Middle frontal gyrus (tissue), 1 donor: Measurements from ENCODE around the gene ULK1.
"Not testable (repeated sequence)": the region's sequence is repeated elsewhere in the genome, so short reads cannot be mapped to it uniquely, and the experiment has no call there.

Source experiments
- DNase-seq: peaks from one replicate; pipeline ENCODE4 v3.0.0-alpha.2; 2015; ENCODE audit warnings: low spot score; ENCODE audit errors: extremely low spot score

The ULK1 gene

GRCh38 chr12:131861261-131862083, 33.0 kb upstream of the ULK1 start:
- no peak for DNase-seq

GRCh38 chr12:131862084-131862441, 32.4 kb upstream of the ULK1 start:
- DNase-seq: no peak

DNA sequence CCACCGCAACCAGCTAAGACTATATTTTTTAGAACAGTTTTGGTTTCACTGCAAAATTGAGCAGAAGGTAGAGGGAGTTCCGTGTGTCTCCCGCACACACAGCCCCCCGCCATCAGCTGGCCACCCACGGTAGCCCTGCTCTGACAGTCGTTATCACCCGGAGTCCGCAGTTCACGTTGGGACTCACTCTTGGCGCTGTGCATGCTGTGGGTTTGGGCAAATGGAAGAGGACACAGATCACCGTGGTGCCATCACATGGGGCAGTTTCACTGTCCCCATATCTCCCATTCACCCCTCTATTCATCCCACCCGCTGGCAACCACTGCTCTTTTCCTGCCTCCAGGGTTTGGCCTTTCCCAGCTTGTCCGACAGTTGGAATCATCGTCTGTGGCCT, 31.8 kb upstream of the ULK1 start:
- DNase-seq: no peak

DNA sequence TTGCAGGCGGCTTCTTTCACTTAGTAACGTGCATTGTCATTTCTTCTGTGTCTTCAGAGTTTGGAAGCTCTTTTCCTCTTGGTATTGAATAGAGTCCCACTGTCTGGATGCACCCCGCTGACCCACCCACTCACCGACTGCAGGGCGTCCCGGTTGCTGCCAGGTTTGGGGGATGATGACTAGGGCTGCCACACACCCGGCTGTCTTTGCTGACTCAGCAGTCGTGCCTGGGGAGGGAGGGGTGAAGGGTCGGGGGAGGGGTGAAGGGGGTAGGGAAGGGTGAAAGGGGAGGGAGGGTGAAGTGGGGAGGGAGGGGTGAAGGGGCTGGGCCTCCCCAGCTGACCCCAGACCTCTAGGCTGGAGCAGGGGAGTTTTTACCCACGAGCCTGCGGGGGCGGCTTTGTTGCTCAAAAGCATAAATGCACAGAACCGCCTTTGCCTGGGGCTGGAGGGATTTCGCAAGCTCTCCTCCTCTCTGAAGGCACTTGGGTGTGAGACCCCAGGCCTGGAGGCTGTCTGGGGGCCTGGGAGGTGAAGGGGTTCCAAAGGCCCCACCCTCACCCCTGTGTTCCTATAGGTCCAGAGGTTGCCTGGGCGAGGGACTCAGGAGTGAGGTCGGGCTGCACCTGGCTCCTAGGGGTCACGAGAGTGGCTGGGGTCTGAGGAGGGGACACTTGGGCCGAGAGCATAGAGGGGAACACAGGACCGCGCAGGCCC, 31.3 kb upstream of the ULK1 start:
- no peak for DNase-seq

DNA sequence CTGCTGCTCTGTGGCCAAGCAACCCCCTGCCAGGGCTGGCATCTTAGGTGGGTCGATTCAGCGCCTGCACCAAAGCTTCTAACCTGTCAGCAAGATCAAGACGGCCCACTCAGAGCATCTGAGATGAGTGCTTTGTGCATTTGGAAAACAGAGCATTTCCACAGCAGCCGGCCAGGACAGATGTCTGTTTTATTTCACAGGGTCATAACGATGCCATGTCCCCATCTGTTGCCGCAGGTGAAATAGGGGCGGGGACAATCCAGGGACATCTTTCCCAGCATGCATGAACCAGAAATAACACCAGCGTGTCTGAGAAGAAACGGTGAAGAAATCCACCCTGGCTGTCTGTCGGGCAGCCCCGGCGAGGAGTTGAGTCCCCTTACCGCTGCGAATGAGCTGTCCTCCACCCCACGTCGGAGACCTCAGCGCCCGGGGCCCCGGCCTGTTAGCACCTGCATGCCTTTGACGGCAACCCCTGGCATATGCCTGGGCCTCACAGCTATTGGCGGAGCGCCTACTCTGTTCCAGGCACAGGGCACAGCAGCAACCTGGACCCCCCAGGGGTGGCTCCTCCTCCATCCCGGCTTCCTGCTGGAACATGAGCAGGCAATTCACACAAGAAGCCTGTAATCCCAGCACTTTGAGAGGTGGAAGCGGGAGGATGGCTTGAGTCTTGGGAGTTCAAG, 30.6 kb upstream of the ULK1 start:
- no peak for DNase-seq

DNA sequence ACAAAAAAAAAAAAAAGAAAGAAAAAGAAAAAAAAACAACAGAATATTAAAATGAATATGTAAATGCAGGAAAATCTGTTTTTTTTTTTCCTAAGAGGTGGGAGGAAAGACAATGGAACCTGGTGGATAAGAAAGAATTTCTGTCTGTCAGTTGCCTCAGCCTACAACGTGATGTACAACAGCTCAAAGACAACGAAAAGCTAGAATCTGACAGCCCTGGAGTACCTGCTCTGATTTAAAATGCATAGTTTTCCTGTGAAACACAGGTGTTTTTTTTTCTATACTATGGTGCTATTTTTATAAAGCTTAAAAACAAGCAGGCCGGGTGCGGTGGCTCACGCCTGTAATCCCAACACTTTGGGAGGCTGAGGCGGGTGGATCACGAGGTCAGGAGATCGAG, 30.0 kb upstream of the ULK1 start:
- no peak for DNase-seq

DNA sequence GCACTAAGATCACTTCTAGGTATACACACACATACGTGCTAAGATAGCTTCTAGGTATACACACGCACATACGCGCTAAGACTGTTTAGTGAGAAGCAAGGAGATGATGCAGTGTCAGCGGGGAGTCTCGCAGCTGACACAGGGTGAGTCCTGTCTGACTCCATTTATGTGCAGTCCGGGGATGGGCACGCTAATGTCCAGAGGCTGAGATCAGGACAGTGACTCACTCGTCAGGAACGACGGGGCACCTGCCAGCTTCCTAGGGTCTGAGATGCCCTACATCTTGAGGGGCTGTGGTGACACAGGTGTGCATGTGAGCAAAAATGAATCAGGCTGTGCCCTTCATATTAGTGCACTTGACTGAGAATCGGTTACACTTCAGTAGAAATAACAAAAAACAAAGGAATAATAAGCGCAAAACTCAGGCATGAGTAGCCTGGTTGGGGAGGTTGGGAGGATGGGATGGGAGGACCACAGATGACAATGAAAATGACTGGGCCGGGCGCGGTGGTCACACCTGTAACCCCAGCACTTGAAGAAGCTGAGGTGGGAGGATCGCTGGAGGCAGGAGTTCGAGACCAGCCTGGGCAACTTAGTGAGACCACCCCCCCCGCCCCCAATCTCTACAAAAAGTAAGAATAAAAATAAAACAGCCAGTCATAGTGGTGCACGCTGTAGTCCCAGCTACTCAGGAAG, 29.1 kb upstream of the ULK1 start:
- no peak for DNase-seq

DNA sequence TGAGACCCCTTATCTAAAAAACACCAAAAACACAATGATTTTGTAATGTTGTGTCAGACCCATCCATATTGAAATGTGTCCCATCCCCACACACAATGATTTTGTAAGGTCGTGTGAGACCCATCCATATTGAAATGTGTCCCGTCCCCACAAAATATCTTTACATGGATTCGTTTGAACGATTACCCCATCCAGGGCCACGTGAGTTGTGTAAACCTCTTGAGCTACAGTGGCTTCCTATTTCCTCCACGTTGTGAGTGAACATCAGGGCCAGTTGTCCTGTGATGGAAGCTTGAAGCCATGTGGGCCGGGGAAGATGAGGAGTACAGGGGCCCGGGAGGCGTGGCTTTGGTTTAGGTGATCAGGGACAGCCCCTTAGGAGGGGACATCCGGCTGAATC, 27.0 kb upstream of the ULK1 start:
- DNase-seq: no peak

- DNase-seq: no peak
Measured at GRCh38 chr12:131867891-131868675, 26.3 kb upstream of the ULK1 start.

- no peak for DNase-seq
Measured at GRCh38 chr12:131869871-131870418, 24.5 kb upstream of the ULK1 start.

DNA sequence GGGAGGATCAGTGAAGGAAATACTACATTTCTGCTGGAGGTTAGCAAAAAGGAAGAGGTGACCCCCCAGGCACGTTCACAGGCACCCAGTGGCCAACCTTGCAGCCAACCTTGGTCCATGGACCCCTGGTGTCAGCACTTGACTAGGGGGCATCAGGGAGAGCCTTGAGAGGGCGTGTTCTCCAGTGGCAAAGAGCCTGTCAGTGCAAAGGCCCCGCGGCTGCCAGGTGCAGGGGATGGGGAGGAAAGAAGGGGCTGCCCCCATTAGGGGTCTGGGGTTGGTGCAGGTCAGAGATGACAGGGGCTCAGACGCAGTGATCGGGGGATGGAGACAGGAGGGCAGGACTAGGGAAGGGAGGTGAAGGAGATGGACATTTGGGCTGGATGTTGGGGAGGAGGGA, 22.7 kb upstream of the ULK1 start:
- no peak for DNase-seq

DNA sequence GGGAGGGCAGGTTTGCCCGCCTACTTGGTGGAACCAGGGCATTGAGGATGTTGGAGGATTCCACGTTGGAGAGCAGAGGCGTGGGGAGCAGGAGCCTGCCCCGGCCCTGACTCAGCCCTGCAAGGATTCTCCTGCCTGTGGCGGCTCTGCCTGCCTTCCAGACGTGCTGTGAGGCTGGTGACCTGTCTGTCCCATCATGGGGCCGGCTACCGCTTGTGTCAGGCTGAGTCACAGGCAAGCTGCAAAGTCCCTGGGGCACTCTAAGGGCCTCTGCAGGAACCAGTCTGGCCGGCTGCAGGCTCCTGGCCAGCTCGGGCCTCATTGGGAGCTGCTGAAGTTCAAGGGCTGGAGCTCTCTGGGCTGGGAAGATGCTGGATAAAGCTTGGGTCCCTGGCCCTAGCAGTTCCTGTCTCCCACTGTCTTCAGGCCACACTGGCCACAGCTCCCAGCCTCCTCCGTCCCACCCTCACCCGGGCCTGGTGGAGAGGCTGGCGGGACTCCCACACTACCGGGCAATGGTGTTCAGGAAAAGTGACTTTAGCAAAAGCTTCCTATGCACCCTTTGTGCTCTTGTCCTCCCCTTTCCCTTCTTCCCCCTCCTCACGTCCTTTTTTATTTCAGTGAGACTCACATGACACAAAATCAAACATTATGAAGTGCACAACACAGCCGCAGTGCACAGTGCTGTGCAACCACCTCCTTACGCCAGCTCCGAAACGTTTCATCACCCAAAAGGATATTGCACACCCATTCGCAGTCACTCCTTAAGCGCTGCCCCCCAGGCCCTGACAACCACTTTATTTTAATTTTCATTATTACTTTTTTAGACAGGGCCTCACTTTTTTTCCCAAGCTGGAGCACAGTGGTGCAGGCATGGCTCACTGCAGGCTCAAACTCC, 22.0 kb upstream of the ULK1 start:
- no peak for DNase-seq

GRCh38 chr12:131873293-131873692, 21.1 kb upstream of the ULK1 start:
- DNase-seq: no peak

GRCh38 chr12:131874972-131875371, 19.4 kb upstream of the ULK1 start:
- DNase-seq: not testable (repeated sequence)

GRCh38 chr12:131877216-131877615, 17.2 kb upstream of the ULK1 start:
- not testable (repeated sequence) for DNase-seq

- not testable (repeated sequence) for DNase-seq
Measured at GRCh38 chr12:131878436-131878835, 16.0 kb upstream of the ULK1 start.

DNA sequence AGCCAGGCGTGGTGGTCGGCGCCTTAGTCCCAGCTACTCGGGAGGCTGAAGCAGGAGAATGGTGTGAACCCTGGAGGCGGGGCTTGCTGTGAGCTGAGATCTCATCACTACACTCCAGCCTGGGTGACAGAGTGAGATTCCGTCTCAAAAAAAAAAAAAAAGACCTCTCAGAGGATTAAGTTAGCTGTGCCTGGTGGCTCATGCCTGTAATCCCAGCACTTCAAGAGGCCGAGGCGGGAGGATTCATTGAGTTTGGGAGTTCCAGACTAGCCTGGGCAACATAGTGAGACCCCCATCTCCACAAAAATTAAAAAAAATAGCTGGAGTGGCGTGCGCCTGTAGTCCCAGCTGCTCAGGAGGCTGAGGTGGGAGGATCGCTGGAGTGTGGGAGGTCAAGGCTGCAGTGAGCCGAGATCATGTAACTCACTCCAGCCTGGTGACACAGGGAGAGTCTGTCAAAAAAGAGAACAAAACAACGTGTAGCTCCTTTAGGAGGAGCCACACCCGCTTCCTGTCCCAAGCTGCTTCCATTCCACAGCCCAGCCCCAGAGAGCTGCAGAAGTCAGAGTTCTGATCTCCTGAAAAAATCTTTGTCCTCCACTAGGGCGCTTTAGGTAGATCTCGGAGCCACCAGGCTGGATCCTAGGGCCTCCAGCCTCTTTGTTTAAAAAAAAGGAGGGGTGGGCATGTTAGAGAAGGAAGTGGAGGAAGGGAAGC, 11.5 kb upstream of the ULK1 start:
- no peak for DNase-seq

DNA sequence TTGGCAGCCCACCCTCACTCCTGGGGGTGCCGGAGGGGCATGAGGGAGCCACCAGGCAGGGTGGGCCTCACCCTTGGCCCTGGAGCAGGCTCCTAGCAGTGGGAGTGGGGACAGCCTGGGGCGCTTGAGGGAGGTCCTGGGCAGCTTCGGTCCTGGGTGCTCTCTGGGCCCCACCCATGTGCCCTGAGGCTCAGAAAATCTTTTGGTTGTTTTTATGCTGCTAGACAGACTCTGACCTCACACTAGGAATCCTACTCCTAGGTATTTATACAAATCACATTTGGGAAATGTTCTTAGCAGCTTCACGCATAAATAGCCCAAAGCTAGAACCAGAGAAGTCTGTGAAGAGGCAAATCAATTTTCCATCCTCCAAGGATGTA, 10.9 kb upstream of the ULK1 start:
- DNase-seq: no peak

DNA sequence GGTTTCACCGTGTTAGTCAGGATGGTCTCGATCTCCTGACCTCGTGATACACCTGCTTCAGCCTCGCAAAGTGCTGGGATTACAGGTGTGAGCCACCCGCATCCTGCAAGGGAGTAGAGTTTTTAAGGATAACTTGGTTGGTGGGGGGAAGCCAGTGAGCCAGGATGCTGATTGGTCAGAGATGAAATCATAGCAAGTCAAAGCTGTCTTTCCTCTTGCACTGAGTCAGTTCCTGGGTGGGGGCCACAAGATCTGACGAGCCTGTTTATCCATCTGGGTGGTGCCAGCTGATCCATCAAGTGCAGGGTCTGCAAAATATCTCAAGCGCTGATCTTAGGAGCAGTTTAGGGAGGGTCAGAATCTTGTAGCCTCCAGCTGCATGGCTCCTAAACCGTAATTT, 9.3 kb upstream of the ULK1 start:
- DNase-seq: not testable (repeated sequence)
